ENCODE data around the gene FSHR. TPM values are rescaled to one million over a fixed set of nuclear protein-coding genes. Genes with fewer than 3 reads are reported as not detected.

Gene FSHR
- total RNA-seq, 1 donor from 2014 or later, result not detected

- H3K4me1 Mint-ChIP-seq, result peaks cover 10% of the 10 kb centered on the region
- H3K9me3 Mint-ChIP-seq, result no peaks in the 10 kb centered on the region
- Histone ChIP-seq H3K4me2 (no peak overlapping the region), H3K79me2 (ENCODE audit: low read depth) (no peaks in the 10 kb centered on the region), H3K9ac (no peak overlapping the region), H2AFZ (replicated peaks) (no peak overlapping the region), H3K27me3 (no peaks in the 10 kb centered on the region), H3K27ac (no peak overlapping the region), H3K36me3 (no peaks in the 10 kb centered on the region), H3K4me3 (no peak overlapping the region), H3K9me3 (ENCODE audit: low read depth) (no peaks in the 10 kb centered on the region), H3F3A (ENCODE audit: low read depth) (no peaks in the 10 kb centered on the region), H3K4me1 (peaks cover 5% of the 10 kb centered on the region), H4K20me1 (ENCODE audit: low read depth) (no peaks in the 10 kb centered on the region)
- TF ChIP-seq CTCF (IDR thresholded peaks at IDR 0.05) (no peak), EZH2 (IDR thresholded peaks at IDR 0.05) (no peak), EZH2phosphoT487 (IDR thresholded peaks at IDR 0.05) (no peak)
- no peak overlapping the region for H3K27ac Mint-ChIP-seq
- DNase-seq (ENCODE audit: low spot score), result no peak
- no peaks in the 10 kb centered on the region for H3K27me3 Mint-ChIP-seq (ENCODE audit: insufficient read depth, low read depth)
- H3K36me3 Mint-ChIP-seq, result no peaks in the 10 kb centered on the region
- no peak overlapping the region for H3K4me3 Mint-ChIP-seq
These were observed 169.4 kb downstream of the FSHR start for GRCh38 chr2:48984922-48985321.

GRCh38 chr2:48983551-48983950 lies 170.8 kb downstream of the FSHR start:
- Mint-ChIP-seq H3K4me1 (peaks cover 10% of the 10 kb centered on the region), H3K4me3 (no peak overlapping the region), H3K9me3 (no peaks in the 10 kb centered on the region), H3K27me3 (ENCODE audit: insufficient read depth, low read depth) (no peaks in the 10 kb centered on the region), H3K27ac (no peak overlapping the region), H3K36me3 (no peaks in the 10 kb centered on the region)
- Histone ChIP-seq H2AFZ (replicated peaks) (no peak overlapping the region), H3K9me3 (ENCODE audit: low read depth) (no peaks in the 10 kb centered on the region), H3K4me3 (no peak overlapping the region), H3K4me1 (peaks cover 5% of the 10 kb centered on the region), H3K9ac (no peak overlapping the region), H3K79me2 (ENCODE audit: low read depth) (no peaks in the 10 kb centered on the region), H3F3A (ENCODE audit: low read depth) (no peaks in the 10 kb centered on the region), H3K27me3 (no peaks in the 10 kb centered on the region), H3K27ac (no peak overlapping the region), H4K20me1 (ENCODE audit: low read depth) (no peaks in the 10 kb centered on the region), H3K4me2 (no peak overlapping the region), H3K36me3 (no peaks in the 10 kb centered on the region)
- TF ChIP-seq EZH2phosphoT487 (IDR thresholded peaks at IDR 0.05), result no peak
- TF ChIP-seq EZH2 (IDR thresholded peaks at IDR 0.05), result no peak
- no peak for TF ChIP-seq CTCF (IDR thresholded peaks at IDR 0.05)
- no peak for DNase-seq (ENCODE audit: low spot score)

DNA sequence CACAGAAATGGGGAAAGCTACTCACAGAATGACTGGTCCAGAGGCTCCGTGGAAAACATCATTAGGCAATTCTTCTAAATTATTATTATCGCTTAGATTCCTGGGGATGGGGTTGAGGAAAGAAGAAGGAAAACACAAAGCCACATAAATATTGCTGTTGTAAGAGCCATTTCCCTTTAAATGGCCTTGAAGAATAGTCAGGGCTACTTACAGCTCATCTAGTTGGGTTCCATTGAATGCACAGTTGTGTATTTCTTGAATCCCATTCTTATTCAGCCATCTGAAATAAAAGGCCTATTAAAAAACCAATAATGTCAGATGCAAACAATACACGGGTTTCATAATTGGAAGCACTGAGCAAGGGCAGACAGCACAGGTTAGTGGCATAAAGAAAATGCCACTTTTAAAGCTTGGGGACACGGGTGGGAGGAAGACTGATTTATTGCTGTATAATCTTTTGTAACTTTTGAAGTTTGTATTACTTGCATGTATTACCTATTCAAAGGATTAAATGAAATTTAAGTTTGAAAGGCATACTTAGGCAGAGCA lies 171.4 kb downstream of the FSHR start:
- Histone ChIP-seq H3K27me3 (no peaks in the 10 kb centered on the region), H4K20me1 (ENCODE audit: low read depth) (no peaks in the 10 kb centered on the region), H3K4me3 (no peak overlapping the region), H3K4me1 (peaks cover 5% of the 10 kb centered on the region), H2AFZ (replicated peaks) (no peak overlapping the region), H3K27ac (no peak overlapping the region), H3K9me3 (ENCODE audit: low read depth) (no peaks in the 10 kb centered on the region), H3K36me3 (no peaks in the 10 kb centered on the region), H3K79me2 (ENCODE audit: low read depth) (no peaks in the 10 kb centered on the region), H3K4me2 (no peak overlapping the region), H3F3A (ENCODE audit: low read depth) (no peaks in the 10 kb centered on the region), H3K9ac (no peak overlapping the region)
- no peaks in the 10 kb centered on the region for H3K36me3 Mint-ChIP-seq
- DNase-seq (ENCODE audit: low spot score), result no peak
- H3K4me3 Mint-ChIP-seq, result no peak overlapping the region
- no peaks in the 10 kb centered on the region for H3K9me3 Mint-ChIP-seq
- H3K4me1 Mint-ChIP-seq, result peaks cover 10% of the 10 kb centered on the region
- H3K27me3 Mint-ChIP-seq (ENCODE audit: insufficient read depth, low read depth), result no peaks in the 10 kb centered on the region
- no peak for TF ChIP-seq EZH2 (IDR thresholded peaks at IDR 0.05)
- TF ChIP-seq CTCF (IDR thresholded peaks at IDR 0.05), result no peak
- no peak for TF ChIP-seq EZH2phosphoT487 (IDR thresholded peaks at IDR 0.05)
- no peak overlapping the region for H3K27ac Mint-ChIP-seq
